ENCODE results near the gene XAB2.
A peak's percentile ranks its signal among the peaks of the same experiment; 100 is the strongest.

The XAB2 gene

DNA sequence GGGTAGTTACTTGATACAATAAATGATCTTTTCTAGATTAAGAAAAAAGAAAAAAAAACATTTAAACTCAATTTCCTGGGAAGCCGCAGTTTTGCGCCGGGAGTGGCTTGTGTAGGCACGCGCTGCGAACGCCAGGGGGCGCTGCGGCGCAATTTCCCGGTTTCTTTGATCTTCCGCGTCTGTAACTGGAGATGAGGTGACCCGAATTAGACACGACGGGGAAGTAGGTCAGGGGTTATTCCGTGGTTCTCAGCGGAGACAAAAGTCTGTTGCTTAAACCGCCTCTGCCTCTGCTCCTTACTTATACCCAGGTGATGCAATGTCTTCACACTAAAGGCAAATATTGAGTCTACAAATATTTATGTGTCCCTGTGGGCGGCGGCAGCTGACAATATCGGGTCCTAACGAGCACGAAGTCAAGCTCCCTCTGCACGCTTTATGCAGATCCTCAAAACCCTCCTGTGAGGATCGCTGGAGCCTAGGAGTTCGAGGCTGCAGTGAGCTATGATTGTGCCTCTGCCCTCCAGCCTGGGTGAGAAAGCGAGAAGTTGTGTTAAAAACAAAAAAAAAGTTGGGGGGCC is 22.8 kb upstream of the XAB2 start (continued):
- peak; percentile 62; the same call in 1 of the 2 replicates for TF ChIP-seq ZBTB48 (tag by site-specific recombination; IDR thresholded peaks at IDR 0.05)
- peak; percentile 87 for TF ChIP-seq ZNF335 (tag by site-specific recombination; conservative IDR thresholded peaks at IDR 0.05)
- peak; percentile 48; the same call in 1 of the 2 replicates for TF ChIP-seq KLF8 (tag by site-specific recombination; IDR thresholded peaks at IDR 0.05)
- TF ChIP-seq GLIS2 (tag by site-specific recombination; IDR thresholded peaks at IDR 0.05): no peak
- peak; percentile 84 for TF ChIP-seq SP7 (tag by site-specific recombination; IDR thresholded peaks at IDR 0.05)
- TF ChIP-seq, protein P1, sequence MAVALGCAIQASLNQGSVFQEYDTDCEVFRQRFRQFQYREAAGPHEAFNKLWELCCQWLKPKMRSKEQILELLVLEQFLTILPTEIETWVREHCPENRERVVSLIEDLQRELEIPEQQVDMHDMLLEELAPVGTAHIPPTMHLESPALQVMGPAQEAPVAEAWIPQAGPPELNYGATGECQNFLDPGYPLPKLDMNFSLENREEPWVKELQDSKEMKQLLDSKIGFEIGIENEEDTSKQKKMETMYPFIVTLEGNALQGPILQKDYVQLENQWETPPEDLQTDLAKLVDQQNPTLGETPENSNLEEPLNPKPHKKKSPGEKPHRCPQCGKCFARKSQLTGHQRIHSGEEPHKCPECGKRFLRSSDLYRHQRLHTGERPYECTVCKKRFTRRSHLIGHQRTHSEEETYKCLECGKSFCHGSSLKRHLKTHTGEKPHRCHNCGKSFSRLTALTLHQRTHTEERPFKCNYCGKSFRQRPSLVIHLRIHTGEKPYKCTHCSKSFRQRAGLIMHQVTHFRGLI (tag by site-specific recombination; IDR thresholded peaks at IDR 0.05): no peak
- TF ChIP-seq ZBTB21 (tag by site-specific recombination; IDR thresholded peaks at IDR 0.05): peak; percentile 46; the same call in 1 of the 2 replicates
- TF ChIP-seq, protein P2, sequence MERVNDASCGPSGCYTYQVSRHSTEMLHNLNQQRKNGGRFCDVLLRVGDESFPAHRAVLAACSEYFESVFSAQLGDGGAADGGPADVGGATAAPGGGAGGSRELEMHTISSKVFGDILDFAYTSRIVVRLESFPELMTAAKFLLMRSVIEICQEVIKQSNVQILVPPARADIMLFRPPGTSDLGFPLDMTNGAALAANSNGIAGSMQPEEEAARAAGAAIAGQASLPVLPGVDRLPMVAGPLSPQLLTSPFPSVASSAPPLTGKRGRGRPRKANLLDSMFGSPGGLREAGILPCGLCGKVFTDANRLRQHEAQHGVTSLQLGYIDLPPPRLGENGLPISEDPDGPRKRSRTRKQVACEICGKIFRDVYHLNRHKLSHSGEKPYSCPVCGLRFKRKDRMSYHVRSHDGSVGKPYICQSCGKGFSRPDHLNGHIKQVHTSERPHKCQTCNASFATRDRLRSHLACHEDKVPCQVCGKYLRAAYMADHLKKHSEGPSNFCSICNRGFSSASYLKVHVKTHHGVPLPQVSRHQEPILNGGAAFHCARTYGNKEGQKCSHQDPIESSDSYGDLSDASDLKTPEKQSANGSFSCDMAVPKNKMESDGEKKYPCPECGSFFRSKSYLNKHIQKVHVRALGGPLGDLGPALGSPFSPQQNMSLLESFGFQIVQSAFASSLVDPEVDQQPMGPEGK (tag by site-specific recombination; IDR thresholded peaks at IDR 0.05): peak; percentile 63
- TF ChIP-seq, protein P3, sequence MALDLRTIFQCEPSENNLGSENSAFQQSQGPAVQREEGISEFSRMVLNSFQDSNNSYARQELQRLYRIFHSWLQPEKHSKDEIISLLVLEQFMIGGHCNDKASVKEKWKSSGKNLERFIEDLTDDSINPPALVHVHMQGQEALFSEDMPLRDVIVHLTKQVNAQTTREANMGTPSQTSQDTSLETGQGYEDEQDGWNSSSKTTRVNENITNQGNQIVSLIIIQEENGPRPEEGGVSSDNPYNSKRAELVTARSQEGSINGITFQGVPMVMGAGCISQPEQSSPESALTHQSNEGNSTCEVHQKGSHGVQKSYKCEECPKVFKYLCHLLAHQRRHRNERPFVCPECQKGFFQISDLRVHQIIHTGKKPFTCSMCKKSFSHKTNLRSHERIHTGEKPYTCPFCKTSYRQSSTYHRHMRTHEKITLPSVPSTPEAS (tag by site-specific recombination; IDR thresholded peaks at IDR 0.05): no peak
- TF ChIP-seq, protein P4, sequence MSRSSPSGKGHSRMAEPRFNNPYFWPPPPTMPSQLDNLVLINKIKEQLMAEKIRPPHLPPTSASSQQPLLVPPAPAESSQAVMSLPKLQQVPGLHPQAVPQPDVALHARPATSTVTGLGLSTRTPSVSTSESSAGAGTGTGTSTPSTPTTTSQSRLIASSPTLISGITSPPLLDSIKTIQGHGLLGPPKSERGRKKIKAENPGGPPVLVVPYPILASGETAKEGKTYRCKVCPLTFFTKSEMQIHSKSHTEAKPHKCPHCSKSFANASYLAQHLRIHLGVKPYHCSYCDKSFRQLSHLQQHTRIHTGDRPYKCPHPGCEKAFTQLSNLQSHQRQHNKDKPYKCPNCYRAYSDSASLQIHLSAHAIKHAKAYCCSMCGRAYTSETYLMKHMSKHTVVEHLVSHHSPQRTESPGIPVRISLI (tag by site-specific recombination; IDR thresholded peaks at IDR 0.05): peak; percentile 67; the same call in 1 of the 2 replicates
- TF ChIP-seq, protein P5, sequence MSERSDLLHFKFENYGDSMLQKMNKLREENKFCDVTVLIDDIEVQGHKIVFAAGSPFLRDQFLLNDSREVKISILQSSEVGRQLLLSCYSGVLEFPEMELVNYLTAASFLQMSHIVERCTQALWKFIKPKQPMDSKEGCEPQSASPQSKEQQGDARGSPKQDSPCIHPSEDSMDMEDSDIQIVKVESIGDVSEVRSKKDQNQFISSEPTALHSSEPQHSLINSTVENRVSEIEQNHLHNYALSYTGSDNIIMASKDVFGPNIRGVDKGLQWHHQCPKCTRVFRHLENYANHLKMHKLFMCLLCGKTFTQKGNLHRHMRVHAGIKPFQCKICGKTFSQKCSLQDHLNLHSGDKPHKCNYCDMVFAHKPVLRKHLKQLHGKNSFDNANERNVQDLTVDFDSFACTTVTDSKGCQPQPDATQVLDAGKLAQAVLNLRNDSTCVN (tag by site-specific recombination; optimal IDR thresholded peaks at IDR 0.05): peak; percentile 18
- no peak for TF ChIP-seq ZNF114 (tag by site-specific recombination; IDR thresholded peaks at IDR 0.05)
- TF ChIP-seq ZNF19 (tag by site-specific recombination; IDR thresholded peaks at IDR 0.05; ENCODE audit: low read depth): no peak
- TF ChIP-seq, protein P6, sequence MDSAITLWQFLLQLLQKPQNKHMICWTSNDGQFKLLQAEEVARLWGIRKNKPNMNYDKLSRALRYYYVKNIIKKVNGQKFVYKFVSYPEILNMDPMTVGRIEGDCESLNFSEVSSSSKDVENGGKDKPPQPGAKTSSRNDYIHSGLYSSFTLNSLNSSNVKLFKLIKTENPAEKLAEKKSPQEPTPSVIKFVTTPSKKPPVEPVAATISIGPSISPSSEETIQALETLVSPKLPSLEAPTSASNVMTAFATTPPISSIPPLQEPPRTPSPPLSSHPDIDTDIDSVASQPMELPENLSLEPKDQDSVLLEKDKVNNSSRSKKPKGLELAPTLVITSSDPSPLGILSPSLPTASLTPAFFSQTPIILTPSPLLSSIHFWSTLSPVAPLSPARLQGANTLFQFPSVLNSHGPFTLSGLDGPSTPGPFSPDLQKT (IDR thresholded peaks at IDR 0.05; ENCODE audit: borderline replicate concordance, low read depth, low read length): no peak
- peak; percentile 49; the same call in 1 of the 2 replicates for TF ChIP-seq ZNF394 (tag by site-specific recombination; IDR thresholded peaks at IDR 0.05; ENCODE audit: borderline replicate concordance)
- TF ChIP-seq ZNF571 (tag by site-specific recombination; IDR thresholded peaks at IDR 0.05): no peak
- TF ChIP-seq OSR2 (tag by site-specific recombination; IDR thresholded peaks at IDR 0.05): peak; percentile 42
- TF ChIP-seq ZSCAN16 (tag by site-specific recombination; IDR thresholded peaks at IDR 0.05): no peak
- 0 out of 2 replicates have a peak, but pooled peaks have one; percentile 85 for TF ChIP-seq ZNF561 (tag by site-specific recombination; IDR thresholded peaks at IDR 0.05; ENCODE audit: borderline replicate concordance)
- TF ChIP-seq, protein P7, sequence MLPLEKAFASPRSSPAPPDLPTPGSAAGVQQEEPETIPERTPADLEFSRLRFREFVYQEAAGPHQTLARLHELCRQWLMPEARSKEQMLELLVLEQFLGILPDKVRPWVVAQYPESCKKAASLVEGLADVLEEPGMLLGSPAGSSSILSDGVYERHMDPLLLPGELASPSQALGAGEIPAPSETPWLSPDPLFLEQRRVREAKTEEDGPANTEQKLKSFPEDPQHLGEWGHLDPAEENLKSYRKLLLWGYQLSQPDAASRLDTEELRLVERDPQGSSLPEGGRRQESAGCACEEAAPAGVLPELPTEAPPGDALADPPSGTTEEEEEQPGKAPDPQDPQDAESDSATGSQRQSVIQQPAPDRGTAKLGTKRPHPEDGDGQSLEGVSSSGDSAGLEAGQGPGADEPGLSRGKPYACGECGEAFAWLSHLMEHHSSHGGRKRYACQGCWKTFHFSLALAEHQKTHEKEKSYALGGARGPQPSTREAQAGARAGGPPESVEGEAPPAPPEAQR (tag by site-specific recombination; IDR thresholded peaks at IDR 0.05): peak; percentile 50; the same call in 1 of the 2 replicates
- TF ChIP-seq, protein P8, sequence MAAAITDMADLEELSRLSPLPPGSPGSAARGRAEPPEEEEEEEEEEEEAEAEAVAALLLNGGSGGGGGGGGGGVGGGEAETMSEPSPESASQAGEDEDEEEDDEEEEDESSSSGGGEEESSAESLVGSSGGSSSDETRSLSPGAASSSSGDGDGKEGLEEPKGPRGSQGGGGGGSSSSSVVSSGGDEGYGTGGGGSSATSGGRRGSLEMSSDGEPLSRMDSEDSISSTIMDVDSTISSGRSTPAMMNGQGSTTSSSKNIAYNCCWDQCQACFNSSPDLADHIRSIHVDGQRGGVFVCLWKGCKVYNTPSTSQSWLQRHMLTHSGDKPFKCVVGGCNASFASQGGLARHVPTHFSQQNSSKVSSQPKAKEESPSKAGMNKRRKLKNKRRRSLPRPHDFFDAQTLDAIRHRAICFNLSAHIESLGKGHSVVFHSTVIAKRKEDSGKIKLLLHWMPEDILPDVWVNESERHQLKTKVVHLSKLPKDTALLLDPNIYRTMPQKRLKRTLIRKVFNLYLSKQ (tag by site-specific recombination; IDR thresholded peaks at IDR 0.05; ENCODE audit: borderline replicate concordance): no peak
- TF ChIP-seq, protein P9, sequence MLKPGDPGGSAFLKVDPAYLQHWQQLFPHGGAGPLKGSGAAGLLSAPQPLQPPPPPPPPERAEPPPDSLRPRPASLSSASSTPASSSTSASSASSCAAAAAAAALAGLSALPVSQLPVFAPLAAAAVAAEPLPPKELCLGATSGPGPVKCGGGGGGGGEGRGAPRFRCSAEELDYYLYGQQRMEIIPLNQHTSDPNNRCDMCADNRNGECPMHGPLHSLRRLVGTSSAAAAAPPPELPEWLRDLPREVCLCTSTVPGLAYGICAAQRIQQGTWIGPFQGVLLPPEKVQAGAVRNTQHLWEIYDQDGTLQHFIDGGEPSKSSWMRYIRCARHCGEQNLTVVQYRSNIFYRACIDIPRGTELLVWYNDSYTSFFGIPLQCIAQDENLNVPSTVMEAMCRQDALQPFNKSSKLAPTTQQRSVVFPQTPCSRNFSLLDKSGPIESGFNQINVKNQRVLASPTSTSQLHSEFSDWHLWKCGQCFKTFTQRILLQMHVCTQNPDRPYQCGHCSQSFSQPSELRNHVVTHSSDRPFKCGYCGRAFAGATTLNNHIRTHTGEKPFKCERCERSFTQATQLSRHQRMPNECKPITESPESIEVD (tag by site-specific recombination; IDR thresholded peaks at IDR 0.05): 0 out of 2 replicates have a peak, but pooled peaks have one; percentile 33
- TF ChIP-seq, protein P10, sequence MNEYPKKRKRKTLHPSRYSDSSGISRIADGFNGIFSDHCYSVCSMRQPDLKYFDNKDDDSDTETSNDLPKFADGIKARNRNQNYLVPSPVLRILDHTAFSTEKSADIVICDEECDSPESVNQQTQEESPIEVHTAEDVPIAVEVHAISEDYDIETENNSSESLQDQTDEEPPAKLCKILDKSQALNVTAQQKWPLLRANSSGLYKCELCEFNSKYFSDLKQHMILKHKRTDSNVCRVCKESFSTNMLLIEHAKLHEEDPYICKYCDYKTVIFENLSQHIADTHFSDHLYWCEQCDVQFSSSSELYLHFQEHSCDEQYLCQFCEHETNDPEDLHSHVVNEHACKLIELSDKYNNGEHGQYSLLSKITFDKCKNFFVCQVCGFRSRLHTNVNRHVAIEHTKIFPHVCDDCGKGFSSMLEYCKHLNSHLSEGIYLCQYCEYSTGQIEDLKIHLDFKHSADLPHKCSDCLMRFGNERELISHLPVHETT (tag by site-specific recombination; IDR thresholded peaks at IDR 0.05): peak; percentile 67; the same call in 1 of the 2 replicates
- peak; percentile 84 for TF ChIP-seq ZNF660 (tag by site-specific recombination; IDR thresholded peaks at IDR 0.05)

Data from HEK293 (cell line).